Activated CD4-positive, alpha-beta T cell treated with anti-CD3 and anti-CD28 coated beads, Interleukin-2, amount 50 U/mL, for 1 hour (primary cell): Measurements from ENCODE around the gene SYNGR2.

Experiments used
- DNase-seq: peaks from one replicate; pipeline ENCODE4 v3.0.0-alpha.2; 2020

The SYNGR2 gene

GRCh38 chr17:78168242-78168902, at the start of gene SYNGR2:
SYNGR2 (plus strand) TSS chr17:78168581; CDS start chr17:78168617, 36 bp downstream.
- peak; percentile 86 for DNase-seq

GRCh38 chr17:78118801-78119241, 49.6 kb upstream of the SYNGR2 start:
- DNase-seq: no peak

- DNase-seq: no peak
Measured at GRCh38 chr17:78120537-78120936, 47.8 kb upstream of the SYNGR2 start.

GRCh38 chr17:78120971-78121800, 47.2 kb upstream of the SYNGR2 start:
- peak; percentile 50 for DNase-seq

- no peak for DNase-seq
Measured at GRCh38 chr17:78121801-78122215, 46.6 kb upstream of the SYNGR2 start.

GRCh38 chr17:78122216-78122930, 46.0 kb upstream of the SYNGR2 start:
- no peak for DNase-seq

GRCh38 chr17:78122931-78123249, 45.5 kb upstream of the SYNGR2 start:
- DNase-seq: no peak

GRCh38 chr17:78123258-78123929, 45.0 kb upstream of the SYNGR2 start:
- no peak for DNase-seq

GRCh38 chr17:78124081-78124835, 44.1 kb upstream of the SYNGR2 start:
- DNase-seq: no peak

GRCh38 chr17:78124836-78125137, 43.6 kb upstream of the SYNGR2 start:
- DNase-seq: no peak

- no peak for DNase-seq
Measured at GRCh38 chr17:78125138-78125913, 43.1 kb upstream of the SYNGR2 start.

GRCh38 chr17:78125976-78126894, 42.1 kb upstream of the SYNGR2 start:
- no peak for DNase-seq

GRCh38 chr17:78126895-78127238, 41.5 kb upstream of the SYNGR2 start:
- DNase-seq: no peak

GRCh38 chr17:78127239-78127887, 41.0 kb upstream of the SYNGR2 start:
- DNase-seq: peak; percentile 56

GRCh38 chr17:78127888-78128550, 40.4 kb upstream of the SYNGR2 start:
- DNase-seq: no peak

GRCh38 chr17:78128551-78129350, 39.6 kb upstream of the SYNGR2 start, which contains the start of gene TMC6:
TMC6 (minus strand) TSS chr17:78128755; CDS start chr17:78126832, 1,923 bp downstream.
- peak; percentile 69 for DNase-seq

- DNase-seq: peak; percentile 43
Measured at GRCh38 chr17:78129351-78130089, 38.9 kb upstream of the SYNGR2 start.

- no peak for DNase-seq
Measured at GRCh38 chr17:78130090-78130436, 38.3 kb upstream of the SYNGR2 start.
